HG02981 (cell line): ENCODE measurements around the gene FGF2.
"Not testable (repeated sequence)": the region's sequence is repeated elsewhere in the genome, so short reads cannot be mapped to it uniquely, and the experiment has no call there.

ENCODE experiments used
- ATAC-seq: cut with Tn5 transposase; IDR thresholded peaks from one replicate; pipeline ENCODE4 v1.9.1; 2021; ENCODE audit warnings: mild to moderate bottlenecking, moderate library complexity; ENCODE audit not compliant: unreplicated experiment

FGF2 gene

DNA sequence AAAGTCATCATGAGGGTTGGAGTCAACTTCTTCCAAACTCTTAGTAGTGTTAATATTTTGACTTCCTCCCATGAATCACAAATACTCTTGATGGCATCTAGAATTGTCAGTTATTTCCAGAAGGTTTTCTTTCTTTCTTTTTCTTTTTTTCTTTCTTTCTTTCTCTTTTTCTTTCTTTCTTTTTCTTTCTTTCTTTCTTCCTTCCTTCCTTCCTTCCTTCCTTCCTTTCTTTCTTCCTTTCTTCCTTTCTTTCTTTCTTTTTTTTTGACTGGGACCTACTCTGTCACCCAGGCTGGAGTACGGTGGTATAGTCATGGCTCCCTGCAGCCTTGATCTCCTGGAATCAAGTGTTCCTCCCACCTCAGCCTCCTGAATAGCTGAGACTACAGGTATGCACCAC lies 17.8 kb downstream of the FGF2 start:
- ATAC-seq = not testable (repeated sequence)

GRCh38 chr4:122845066-122845465 lies 18.4 kb downstream of the FGF2 start:
- ATAC-seq = no peak

DNA sequence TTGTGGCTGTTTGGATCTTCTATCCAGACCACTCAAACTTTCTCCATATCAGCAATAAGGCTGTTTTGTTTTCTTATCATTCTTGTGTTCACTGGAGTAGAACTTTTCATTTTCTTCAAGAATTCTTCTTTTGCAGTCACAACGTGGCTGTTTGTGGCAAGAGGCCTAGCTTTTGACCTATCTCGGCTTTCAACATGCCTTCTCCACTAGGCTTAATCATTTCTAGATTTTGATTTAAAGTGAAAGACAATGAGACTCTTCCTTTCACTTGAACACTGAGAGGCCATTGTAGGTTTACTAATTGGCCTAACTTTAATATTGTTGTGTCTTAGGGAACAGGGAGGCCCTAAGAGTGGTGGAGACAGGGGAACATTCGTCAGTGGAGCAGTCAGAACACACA lies 19.1 kb downstream of the FGF2 start:
- no peak for ATAC-seq

- ATAC-seq = no peak
Measured at GRCh38 chr4:122847931-122848330, 21.3 kb downstream of the FGF2 start.

GRCh38 chr4:122849789-122850188 lies 23.2 kb downstream of the FGF2 start:
- ATAC-seq = not testable (repeated sequence)

DNA sequence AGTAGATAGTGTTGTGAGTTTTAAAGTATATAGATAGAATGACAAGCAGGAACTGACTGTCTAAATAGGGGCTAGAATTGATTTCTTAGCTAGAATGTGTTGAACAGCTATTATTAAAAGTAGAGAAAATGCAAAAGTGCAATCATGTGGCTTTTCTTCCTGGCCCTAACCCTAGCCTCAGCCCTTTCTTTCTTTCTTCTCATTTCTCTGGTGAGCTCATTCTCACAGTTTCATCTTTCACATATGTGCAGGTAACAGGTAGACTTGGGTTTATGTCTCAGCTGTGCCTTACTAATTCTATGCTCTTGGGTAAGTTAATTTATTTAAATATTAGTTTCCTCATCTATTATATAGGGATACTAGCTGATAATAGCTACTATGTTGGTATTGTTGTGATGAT lies 24.9 kb downstream of the FGF2 start:
- ATAC-seq = no peak

DNA sequence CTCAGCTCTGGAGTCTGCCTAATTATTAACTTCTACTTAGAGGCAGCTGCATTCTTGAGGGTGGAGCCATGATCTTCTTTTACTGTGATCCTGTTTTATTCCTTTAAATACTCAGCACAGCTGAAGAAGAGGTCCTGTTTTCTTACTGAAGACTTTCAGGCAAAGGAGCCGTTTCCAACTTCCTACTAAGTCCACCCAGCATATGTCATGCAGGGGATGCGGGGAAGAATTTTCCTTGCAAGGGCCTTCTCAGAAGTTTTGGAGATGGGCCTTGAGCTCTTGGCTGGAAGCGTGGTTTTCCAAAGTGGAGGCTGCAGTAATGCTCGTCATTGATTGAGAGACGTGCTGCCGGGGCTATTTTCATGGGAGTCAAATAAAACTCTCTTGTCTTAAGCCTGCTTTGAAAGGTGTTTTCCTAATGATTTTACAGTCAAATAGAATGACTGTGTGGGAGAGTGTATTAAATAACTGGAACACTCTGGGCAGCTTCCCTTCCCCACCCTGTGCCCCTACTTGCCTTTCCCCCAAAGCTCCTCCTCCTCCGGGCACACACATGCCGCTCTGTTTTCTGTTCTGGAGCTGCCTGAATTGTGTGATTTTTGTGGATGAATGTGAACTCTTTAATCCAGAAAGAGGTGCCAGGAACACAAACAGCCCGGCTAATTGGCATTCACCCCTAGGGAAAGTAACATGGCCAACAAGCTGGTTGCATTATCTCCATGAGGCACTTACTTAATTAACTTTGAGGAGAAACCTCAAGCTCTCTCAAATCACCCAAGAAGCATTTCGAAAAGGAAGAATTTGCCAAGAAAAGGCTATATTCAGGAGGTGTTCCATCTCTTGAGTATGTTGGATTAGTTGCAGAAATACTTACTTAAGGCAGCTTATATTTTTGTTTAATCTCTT lies 28.1 kb downstream of the FGF2 start:
- ATAC-seq = no peak

DNA sequence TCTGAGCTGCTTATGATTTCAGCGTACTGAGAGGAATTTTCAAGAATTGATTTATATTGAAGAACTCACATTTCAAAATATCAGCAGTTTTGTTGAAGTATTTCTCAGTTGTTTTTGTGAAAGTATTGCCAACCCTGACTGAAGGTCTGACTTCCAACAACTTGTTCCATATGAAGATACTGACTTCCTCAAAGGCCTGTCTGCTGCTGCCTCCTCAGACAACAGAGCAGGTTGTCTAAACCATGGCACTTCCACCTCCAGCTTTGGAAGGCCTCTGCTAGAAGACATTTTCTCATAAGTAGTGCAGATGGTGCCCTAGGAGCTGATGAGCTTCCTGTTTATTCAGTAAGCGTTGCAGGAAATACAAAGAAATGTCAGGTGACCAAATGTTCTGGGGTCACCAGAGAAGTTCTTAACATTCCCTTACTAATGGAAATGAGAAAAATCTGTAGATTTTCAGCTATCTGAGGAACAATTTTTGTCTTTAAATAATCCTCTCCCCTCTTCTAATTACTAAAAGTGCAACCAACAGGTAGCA lies 28.8 kb downstream of the FGF2 start:
- ATAC-seq = no peak

DNA sequence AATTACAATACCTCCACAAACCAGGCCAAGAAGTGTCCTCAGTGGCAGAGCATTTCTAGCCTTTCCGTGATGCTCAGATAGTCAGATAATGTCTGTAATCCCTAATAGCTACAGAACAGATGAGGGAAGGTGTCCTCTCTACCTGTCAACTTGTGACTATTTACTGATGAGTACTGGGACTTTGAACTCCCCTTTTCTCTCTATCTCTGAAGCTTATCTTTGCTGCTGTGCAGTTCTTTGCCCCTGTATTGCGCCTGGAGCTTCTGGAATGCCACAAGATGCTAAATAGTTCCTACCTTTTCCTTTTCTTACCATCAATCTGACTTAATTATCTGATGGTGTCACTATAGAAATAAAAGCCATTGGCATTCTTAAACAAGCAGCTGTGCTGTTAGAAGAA lies 30.5 kb downstream of the FGF2 start:
- no peak for ATAC-seq

DNA sequence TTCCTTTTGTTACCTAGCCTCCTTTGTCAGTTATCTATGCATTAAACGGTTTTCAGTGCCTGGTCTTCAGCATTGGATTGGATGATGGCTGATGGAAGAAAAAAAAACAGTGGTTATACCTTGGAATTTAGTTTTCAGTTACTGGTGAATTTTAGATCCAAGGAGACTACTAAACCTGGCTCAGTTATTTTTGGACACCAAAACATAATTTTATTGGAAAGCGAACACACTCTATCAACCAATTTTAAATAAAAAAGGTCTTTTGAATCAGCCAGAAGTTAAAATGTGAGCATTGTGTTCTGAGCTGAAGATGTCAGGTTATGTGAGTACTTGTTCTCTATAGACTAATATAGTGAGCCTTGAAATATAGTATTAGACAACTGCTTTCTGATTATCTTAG lies 32.1 kb downstream of the FGF2 start:
- ATAC-seq = no peak

GRCh38 chr4:122861172-122861943 lies 34.7 kb downstream of the FGF2 start:
- ATAC-seq = no peak

DNA sequence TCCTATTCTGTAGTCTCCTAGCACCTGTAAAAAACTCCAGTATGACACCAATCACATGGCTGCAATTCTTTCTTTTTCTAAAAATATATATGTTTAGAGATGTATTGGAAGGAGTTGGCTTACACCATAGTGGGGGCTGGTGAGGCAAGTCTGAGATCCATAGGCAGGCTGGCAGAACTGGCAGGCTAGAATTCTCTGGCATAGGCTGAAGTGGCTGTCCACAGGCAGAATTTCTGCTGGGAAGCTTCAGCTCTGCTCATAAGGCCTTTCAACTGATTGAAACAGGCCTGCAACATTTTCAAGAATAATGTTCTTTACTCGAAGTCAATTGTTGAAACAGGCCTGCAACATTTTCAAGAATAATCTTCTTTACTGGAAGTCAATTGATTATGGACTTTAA lies 37.0 kb downstream of the FGF2 start:
- ATAC-seq = no peak

GRCh38 chr4:122865425-122865824 lies 38.8 kb downstream of the FGF2 start:
- no peak for ATAC-seq

DNA sequence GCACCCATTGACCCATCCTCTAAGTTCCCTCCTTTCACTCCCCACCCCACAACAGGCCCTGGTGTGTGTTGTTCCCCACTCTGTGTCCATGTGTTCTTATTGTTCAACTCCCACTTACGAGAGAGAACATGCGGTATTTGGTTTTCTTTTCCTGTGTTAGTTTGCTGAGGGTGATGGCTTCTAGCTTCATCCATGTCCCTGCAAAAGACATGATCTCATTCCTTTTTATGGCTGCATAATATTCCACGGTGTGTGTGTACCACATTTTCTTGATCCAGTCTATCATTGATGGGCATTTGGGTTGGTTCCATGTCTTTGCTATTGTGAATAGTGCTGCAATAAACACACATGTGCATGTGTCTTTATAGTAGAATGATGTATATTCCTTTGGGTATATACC lies 41.6 kb downstream of the FGF2 start:
- ATAC-seq = not testable (repeated sequence)

DNA sequence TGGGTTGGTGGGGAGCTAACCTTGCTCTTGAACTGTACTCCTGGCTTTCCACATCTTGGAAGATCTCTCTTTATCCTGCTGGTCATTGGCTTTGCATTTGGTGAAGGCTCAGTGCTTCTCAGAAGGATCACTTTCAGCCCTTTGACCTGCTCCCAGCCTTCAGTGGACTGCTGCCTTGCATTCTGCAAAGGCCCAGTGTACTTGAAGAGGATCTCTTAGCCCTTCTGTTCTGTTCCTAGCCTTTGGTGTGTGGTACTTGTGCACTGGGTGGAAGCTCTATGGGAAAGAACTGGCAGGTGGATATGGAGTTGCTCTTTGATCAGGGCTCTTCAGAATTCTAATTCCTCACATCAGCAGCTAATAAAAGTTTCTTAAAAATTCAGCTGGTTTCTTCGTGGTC lies 46.5 kb downstream of the FGF2 start:
- no peak for ATAC-seq

- ATAC-seq = peak; percentile 63
Measured at GRCh38 chr4:122873821-122874593, 47.4 kb downstream of the FGF2 start.

DNA sequence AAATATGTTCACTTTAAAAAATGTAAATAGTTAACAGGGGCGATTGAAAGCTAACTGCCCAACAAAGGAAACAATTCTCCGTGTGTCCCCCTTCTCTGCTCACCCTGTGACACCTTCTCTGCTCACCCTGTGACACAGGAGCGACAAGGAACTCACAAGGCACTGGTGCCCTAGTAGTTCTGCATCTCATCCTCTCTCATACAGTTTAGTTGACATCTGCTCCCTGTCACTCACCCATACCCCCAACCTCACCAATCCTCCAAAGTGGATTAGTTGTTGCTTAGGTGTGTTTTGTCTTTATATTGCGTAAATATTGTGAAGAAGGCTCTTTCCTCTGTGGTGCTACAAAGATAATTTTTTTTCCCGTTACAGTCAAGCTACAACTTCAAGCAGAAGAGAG lies 49.3 kb downstream of the FGF2 start:
- no peak for ATAC-seq

DNA sequence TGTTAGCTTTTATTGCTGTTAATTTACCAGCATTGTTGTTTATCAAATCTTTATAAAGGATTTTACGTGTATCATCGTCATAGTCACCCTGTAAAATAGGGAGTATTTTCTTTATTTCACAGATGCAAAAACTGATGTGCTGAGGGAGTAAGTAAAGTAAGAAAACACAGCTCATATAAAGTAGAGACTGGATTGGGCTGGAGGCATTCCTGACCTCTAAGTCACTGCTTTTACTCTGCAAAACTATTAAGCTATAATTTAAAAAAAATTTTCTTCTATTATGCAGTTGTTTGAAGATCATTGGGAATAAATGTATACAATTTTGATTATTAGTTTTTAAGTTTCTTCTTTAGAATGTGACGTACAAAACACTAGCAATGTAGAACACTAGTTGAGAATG lies 49.8 kb downstream of the FGF2 start:
- no peak for ATAC-seq

DNA sequence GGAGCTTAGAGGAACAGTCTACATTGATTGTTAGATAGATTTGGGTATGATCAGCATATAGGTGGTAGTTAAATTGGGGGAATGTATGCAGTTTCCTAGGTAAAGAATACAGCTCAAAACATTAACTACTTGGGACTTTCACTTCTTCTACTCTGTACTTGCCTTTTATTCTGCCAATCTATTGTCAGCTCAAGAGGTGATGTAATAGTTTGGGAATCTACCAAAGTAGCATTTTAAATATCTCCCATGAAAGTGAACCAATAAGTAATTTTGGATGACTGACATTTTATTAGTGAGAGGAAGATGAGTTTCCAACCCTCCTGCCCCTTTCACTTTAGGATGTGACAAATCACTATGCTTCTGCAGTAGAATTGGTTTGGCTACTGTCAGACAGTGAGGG lies 52.4 kb downstream of the FGF2 start:
- ATAC-seq = peak; percentile 58

GRCh38 chr4:122882857-122883735 lies 56.5 kb downstream of the FGF2 start:
- no peak for ATAC-seq
